Measurements from ENCODE around the gene TRIM40. TPM values are rescaled to one million over a fixed set of nuclear protein-coding genes. Genes with fewer than 3 reads are reported as not detected.

TRIM40 gene
- total and polyA plus RNA-seq, 8 donors, result not detected

- peaks cover 0 to 44% (median 0%) of the 10 kb centered on the region in 3 donors for H3K27me3 ChIP-seq
- 32 to 46% (median 40%) methylated on average over 2 of the region's 2 CpGs for WGBS, 5 donors
- TF ChIP-seq POLR2AphosphoS5 (IDR thresholded peaks at IDR 0.05), result no peak
- TF ChIP-seq EP300 (IDR thresholded peaks at IDR 0.05), result no peak
- TF ChIP-seq CTCF (IDR thresholded peaks at IDR 0.05), result no peak
- TF ChIP-seq POLR2A (IDR thresholded peaks at IDR 0.05), result no peak
- no peaks in the 10 kb centered on the region for H3K36me3 ChIP-seq
- no peak for DNase-seq
- no peaks in the 10 kb centered on the region for H3K9me3 ChIP-seq
- H3K4me3 ChIP-seq, result no peak overlapping the region
- H3K4me1 ChIP-seq, result no peaks in the 10 kb centered on the region
- H3K27ac ChIP-seq, result no peak overlapping the region
- intact Hi-C loops (cut with DNase I; ENCODE audit: low total_unique reads), result no loop called here
These were observed 7.8 kb downstream of the TRIM40 start for GRCh38 chr6:30143780-30144179.

- Histone ChIP-seq H3K4me1 (no peaks in the 10 kb centered on the region), H3K4me3 (no peak overlapping the region), H3K36me3 (no peaks in the 10 kb centered on the region), H3K27ac (no peak overlapping the region), H3K9me3 (no peaks in the 10 kb centered on the region), H3K27me3 (peaks cover 0 to 44% (median 0%) of the 10 kb centered on the region in 3 donors)
- DNase-seq, result no peak
- intact Hi-C loops (cut with DNase I; ENCODE audit: low total_unique reads), result no loop called here
- TF ChIP-seq POLR2AphosphoS5 (IDR thresholded peaks at IDR 0.05) (no peak), CTCF (IDR thresholded peaks at IDR 0.05) (no peak), POLR2A (IDR thresholded peaks at IDR 0.05) (no peak), EP300 (IDR thresholded peaks at IDR 0.05) (no peak)
- WGBS, 5 donors, result 67 to 80% (median 76%) methylated on average over 6 of the region's 6 CpGs
These were observed 8.9 kb downstream of the TRIM40 start for GRCh38 chr6:30144811-30145210.

- intact Hi-C loops (cut with DNase I; ENCODE audit: low total_unique reads), result no loop called here
- H3K4me1 ChIP-seq, result no peaks in the 10 kb centered on the region
- no peaks in the 10 kb centered on the region for H3K36me3 ChIP-seq
- 46 to 65% (median 52%) methylated on average over 6 to 7 of the region's 7 CpGs for WGBS, 5 donors
- no peak overlapping the region for H3K4me3 ChIP-seq
- no peaks in the 10 kb centered on the region for H3K9me3 ChIP-seq
- peaks cover 0 to 52% (median 0%) of the 10 kb centered on the region in 3 donors for H3K27me3 ChIP-seq
- TF ChIP-seq POLR2AphosphoS5 (IDR thresholded peaks at IDR 0.05) (no peak), CTCF (IDR thresholded peaks at IDR 0.05) (no peak), EP300 (IDR thresholded peaks at IDR 0.05) (no peak), POLR2A (IDR thresholded peaks at IDR 0.05) (no peak)
- no peak overlapping the region for H3K27ac ChIP-seq
- no peak for DNase-seq
These were observed 9.9 kb downstream of the TRIM40 start for GRCh38 chr6:30145818-30146217.

- H3K4me1 ChIP-seq, result no peaks in the 10 kb centered on the region
- H3K36me3 ChIP-seq, result no peaks in the 10 kb centered on the region
- H3K4me3 ChIP-seq, result no peak overlapping the region
- intact Hi-C loops (cut with DNase I; ENCODE audit: low total_unique reads), result no loop called here
- TF ChIP-seq EP300 (IDR thresholded peaks at IDR 0.05) (no peak), POLR2A (IDR thresholded peaks at IDR 0.05) (no peak), POLR2AphosphoS5 (IDR thresholded peaks at IDR 0.05) (no peak), CTCF (IDR thresholded peaks at IDR 0.05) (no peak)
- no peaks in the 10 kb centered on the region for H3K9me3 ChIP-seq
- H3K27me3 ChIP-seq, result peaks cover 0 to 55% (median 0%) of the 10 kb centered on the region in 3 donors
- WGBS, 5 donors, result 54 to 89% (median 83%) methylated on average over 2 to 3 of the region's 3 CpGs
- H3K27ac ChIP-seq, result no peak overlapping the region
- DNase-seq, result no peak
These were observed 11.2 kb downstream of the TRIM40 start for GRCh38 chr6:30147096-30147495.
